ENCODE data around the gene FEM1A. TPM values are rescaled to one million over a fixed set of nuclear protein-coding genes. Genes with fewer than 3 reads are reported as not detected.
"Not testable (repeated sequence)": the region's sequence is repeated elsewhere in the genome, so short reads cannot be mapped to it uniquely, and the experiment has no call there.

FEM1A gene
- polyA plus RNA-seq, 4 donors: 1.4 to 3.3 (median 2.2) TPM

GRCh38 chr19:4773047-4773640 lies 18.4 kb upstream of the FEM1A start:
- DNase-seq (ENCODE audit: low read depth in 4 of 4, low spot score in 2 of 4): no peak

GRCh38 chr19:4774136-4774535 lies 17.4 kb upstream of the FEM1A start:
- DNase-seq (ENCODE audit: low read depth in 4 of 4, low spot score in 2 of 4): no peak

DNA sequence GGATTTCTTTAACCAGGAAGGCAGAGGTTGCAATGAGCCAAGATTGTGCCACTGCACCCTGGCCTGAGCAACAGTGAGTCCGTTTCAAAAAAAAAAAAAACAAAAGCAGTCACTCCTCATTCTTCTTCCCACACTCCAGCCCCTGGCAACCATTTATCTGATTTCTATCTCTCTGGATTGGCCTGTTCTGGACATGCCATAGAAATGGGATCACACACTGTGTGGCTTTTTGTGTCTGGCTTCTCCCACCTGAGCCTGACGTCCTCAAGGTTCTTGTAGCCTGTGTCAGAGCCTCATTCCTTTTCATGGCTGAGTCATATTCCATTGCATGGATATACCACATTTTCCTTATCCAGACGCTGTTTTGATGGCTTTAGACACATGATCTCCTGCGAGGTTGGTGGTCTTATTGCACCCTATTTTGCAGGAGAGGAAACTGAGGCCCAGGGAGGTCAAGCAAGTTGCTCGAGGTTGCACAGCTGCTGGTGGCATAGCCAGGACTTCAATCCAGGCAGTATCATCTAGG lies 15.8 kb upstream of the FEM1A start:
- no peak for DNase-seq (ENCODE audit: low read depth in 4 of 4, low spot score in 2 of 4)

GRCh38 chr19:4776436-4777211 lies 14.9 kb upstream of the FEM1A start:
- no peak for DNase-seq (ENCODE audit: low read depth in 4 of 4, low spot score in 2 of 4)

GRCh38 chr19:4778124-4778523 lies 13.4 kb upstream of the FEM1A start:
- not testable (repeated sequence) for DNase-seq (ENCODE audit: low read depth in 4 of 4, low spot score in 2 of 4)

GRCh38 chr19:4780860-4781259 lies 10.7 kb upstream of the FEM1A start:
- no peak for DNase-seq (ENCODE audit: low read depth in 4 of 4, low spot score in 2 of 4)

GRCh38 chr19:4781801-4782200 lies 9.7 kb upstream of the FEM1A start:
- DNase-seq (ENCODE audit: low read depth in 4 of 4, low spot score in 2 of 4): no peak

DNA sequence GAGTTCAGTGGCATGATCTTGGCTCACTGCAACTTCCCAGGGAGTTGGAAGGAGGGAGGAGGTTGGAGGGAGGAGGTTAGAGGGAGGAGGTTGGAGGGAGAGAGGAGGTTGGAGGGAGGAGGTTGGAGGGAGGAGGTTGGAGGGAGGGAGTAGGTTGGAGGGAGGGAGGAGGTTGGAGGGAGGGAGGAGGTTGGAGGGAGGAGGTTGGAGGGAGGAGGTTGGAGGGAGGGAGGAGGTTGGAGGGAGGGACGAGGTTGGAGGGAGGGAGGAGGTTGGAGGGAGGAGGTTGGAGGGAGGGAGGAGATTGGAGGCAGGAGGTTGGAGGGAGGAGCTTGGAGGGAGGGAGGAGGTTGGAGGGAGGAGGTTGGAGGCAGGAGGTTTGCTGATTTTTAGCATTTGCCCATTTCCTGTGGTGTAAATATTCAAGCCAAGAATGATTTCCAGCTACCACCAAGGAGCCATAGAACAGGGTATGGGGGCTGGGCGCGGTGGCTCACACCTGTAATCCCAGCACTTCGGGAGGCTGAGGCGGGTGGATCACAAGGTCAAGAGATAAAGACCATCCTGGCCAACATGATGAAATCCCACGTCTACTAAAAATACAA lies 5.0 kb upstream of the FEM1A start:
- DNase-seq (ENCODE audit: low read depth in 4 of 4, low spot score in 2 of 4): not testable (repeated sequence)

GRCh38 chr19:4792019-4792865 lies 708 bp downstream of the FEM1A start:
- DNase-seq (ENCODE audit: low read depth in 4 of 4, low spot score in 2 of 4): not testable (repeated sequence)

DNA sequence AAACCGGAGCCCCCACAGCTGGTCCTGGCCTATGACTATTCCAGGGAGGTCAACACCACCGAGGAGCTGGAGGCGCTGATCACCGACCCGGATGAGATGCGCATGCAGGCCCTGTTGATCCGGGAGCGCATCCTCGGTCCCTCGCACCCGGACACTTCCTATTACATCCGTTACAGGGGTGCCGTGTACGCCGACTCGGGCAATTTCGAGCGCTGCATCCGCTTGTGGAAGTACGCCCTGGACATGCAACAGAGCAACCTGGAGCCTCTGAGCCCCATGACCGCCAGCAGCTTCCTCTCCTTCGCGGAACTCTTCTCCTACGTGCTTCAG lies 1.3 kb downstream of the FEM1A start:
- DNase-seq (ENCODE audit: low read depth in 4 of 4, low spot score in 2 of 4): not testable (repeated sequence)

DNA sequence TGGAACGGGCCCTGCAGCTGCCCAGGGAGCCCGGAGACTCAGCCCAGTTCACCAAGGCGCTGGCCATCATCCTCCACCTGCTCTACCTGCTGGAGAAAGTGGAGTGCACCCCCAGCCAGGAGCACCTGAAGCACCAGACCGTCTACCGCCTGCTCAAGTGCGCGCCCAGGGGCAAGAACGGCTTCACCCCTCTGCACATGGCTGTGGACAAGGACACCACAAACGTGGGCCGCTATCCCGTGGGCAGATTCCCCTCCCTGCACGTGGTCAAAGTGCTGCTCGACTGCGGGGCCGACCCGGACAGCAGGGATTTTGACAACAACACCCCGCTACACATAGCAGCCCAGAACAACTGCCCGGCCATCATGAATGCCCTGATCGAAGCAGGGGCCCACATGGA lies 1.7 kb downstream of the FEM1A start:
- DNase-seq (ENCODE audit: low read depth in 4 of 4, low spot score in 2 of 4): not testable (repeated sequence)

DNA sequence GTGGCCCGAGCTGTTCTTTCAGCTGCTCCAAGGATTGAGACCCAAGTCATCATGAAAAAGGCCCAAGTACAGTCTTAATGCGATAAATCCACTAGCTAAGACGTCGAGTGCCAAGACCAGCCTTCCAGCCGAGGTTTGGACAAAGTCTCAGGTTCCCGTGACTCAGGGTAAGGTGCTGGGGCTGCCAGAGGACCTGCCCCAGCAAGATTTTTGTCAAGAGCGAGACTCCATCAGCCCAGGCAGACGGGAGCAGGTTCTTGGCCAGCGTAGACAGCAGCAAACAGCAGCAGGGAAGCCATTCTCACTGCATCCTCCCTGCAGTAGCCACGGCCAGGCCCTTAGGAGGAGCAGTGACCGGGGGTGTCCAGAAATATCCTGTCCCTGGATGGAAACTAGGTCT lies 3.4 kb downstream of the FEM1A start:
- no peak for DNase-seq (ENCODE audit: low read depth in 4 of 4, low spot score in 2 of 4)

DNA sequence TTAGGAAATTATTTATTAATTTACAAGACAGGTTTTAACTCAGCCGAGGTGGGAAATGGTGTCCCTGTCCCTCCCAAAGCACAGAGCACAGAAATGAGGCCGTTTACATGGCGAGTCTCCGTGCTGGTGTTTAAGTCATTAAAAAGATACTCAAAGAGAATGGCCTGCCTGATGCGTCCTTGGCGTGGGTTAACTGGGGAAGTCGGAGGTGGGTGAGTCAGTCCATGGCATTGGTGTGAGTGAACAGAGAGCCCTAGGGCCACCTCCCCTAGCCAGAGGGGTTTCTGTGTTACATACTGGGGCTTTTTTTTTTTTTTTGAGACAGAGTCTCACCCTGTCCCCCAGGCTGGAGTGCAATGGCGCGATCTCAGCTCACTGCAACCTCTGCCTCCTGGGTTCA lies 3.9 kb downstream of the FEM1A start:
- no peak for DNase-seq (ENCODE audit: low read depth in 4 of 4, low spot score in 2 of 4)

- DNase-seq (ENCODE audit: low read depth in 4 of 4, low spot score in 2 of 4): no peak
These were observed 9.1 kb downstream of the FEM1A start for GRCh38 chr19:4800591-4801081.

GRCh38 chr19:4801085-4801619 lies 9.6 kb downstream of the FEM1A start:
- no peak for DNase-seq (ENCODE audit: low read depth in 4 of 4, low spot score in 2 of 4)

GRCh38 chr19:4802711-4803110 lies 11.2 kb downstream of the FEM1A start:
- no peak for DNase-seq (ENCODE audit: low read depth in 4 of 4, low spot score in 2 of 4)

DNA sequence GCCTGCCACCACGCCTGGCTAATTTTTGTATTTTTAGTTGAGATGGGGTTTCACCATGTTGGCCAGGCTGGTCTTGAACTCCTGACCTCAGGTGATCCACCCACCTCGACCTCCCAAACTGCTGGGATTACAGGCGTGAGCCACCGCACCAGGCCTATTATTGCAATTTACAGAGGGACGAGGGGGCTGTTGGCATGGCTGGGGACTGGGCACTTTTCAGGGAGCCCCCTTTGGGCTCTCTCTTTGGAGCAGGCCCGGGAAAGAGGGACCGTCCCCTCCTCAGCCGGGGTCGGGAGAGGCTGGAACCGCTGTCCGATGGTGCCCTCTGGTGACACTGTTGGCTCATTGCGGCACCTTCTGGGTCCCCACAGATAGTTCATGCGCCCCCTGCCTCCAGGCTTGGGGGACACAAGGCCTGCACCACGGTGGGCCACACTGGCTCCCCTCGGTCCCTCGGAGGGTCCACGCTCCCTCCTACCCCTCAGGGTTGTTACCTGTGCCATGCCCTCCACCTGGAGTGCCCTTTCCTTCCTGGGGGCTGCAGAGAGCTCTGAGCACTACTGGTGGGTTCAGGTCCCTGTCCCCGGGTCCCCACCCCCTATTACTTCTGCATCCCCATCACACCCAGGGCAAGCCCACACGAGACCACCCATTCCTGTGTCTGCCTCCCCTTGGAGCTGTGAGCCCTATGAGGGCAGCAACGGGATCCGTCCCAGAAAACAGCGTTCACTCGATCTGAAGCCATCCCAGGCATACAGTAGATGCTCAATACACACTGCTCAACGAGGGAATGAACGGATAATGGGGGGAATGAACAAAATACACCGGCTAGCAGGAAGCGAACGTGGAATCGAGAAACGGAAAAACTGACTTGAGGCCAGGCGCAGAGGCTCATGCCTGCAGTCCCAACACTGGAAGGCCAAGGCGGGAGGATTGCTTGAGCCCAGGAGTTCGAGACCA lies 12.5 kb downstream of the FEM1A start:
- DNase-seq (ENCODE audit: low read depth in 4 of 4, low spot score in 2 of 4): peak in 2 of 4 donors; percentile 28 to 34

GRCh38 chr19:4805140-4805539 lies 13.6 kb downstream of the FEM1A start:
- not testable (repeated sequence) for DNase-seq (ENCODE audit: low read depth in 4 of 4, low spot score in 2 of 4)

- no peak for DNase-seq (ENCODE audit: low read depth in 4 of 4, low spot score in 2 of 4)
These were observed 14.8 kb downstream of the FEM1A start for GRCh38 chr19:4806384-4806783.

Data from left renal cortex interstitium (tissue), 4 donors.